GM18909 (cell line): ENCODE results near the gene JAM3.
A peak's percentile ranks its signal among the peaks of the same experiment; 100 is the strongest.
"Not testable (repeated sequence)": the region's sequence is repeated elsewhere in the genome, so short reads cannot be mapped to it uniquely, and the experiment has no call there.

ENCODE experiments used
- ATAC-seq: cut with Tn5 transposase; IDR thresholded peaks from one replicate; pipeline ENCODE4 v1.9.1; 2021; ENCODE audit warnings: mild to moderate bottlenecking; ENCODE audit not compliant: unreplicated experiment, poor library complexity

JAM3 gene

DNA sequence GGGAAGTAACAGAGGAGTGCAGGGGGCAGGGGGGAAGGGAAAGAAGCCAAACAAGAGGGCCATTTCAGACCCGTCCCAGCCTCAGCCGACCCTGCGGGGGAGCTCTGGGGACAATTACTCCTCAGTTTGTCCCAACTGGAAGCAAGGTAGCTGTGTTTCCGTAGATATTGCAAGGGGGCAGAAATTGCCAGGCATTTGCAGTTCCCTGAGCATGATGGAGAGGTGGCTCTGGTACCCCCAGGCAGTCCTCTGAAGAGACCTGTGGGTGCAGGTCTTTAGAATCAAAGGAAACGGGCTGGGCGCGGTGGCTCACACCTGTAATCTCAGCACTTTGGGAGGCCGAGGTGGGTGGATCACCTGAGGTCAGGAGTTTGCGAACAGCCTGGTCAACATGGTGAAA, 13.8 kb upstream of the JAM3 start:
- ATAC-seq, result no peak

DNA sequence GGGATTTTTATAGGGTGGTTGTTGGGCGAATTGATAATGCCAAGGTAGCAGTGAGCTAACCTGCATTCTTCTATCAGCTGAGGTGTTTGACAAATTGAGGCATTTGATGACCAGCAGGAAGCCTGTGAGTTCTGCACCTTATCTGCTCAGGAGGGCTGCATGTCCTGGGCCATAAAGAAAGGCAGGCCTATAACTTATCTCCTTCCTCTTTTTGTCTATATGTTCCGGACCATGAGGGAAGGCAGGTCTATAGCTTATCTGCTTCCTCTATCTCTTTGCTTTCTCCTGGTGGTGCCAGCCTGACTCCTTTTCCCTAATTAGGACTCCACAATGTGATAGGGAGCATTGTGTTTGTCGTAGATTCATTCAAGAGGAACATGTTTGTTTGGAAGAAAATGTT, 8.6 kb upstream of the JAM3 start:
- no peak for ATAC-seq

DNA sequence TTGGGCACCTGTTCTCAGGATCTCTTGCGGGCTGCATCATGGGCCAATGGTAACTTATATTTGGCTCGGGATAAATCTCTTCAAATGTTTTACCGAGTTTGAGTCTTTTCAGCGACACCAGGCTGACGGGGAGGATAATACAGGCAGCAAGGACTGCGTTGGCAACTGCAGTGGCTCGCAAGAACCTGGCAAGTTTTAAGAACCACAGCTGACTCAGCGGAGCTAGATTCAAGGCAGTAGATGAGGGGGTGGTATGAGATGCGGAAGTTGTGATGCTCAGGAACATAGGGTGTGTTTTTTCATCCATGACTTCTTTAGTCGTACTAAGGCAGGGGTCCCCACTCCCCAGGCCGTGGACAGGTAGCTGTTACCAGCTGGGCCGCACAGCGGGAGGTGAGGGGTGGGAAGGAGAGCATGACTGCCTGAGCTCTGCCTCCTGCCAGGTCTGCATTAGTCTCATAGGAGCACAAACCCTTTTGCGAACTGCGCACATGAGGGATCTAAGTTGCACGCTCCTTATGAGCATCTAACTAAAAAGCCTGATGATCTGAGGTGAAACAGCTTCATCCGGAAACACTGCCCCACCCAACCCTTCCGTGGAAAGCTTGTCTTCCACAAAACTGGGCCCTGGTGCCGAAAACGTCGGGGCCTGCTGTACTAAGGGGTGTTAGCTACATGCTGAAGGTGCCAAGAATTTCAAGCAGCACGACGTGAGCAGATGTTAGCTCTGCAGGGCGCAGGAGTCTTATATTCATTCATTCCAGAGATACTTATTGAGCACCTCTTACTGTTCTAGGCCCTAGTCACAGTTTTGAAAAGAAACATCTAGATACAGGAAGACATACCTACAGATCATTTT, 6.4 kb upstream of the JAM3 start:
- no peak for ATAC-seq

DNA sequence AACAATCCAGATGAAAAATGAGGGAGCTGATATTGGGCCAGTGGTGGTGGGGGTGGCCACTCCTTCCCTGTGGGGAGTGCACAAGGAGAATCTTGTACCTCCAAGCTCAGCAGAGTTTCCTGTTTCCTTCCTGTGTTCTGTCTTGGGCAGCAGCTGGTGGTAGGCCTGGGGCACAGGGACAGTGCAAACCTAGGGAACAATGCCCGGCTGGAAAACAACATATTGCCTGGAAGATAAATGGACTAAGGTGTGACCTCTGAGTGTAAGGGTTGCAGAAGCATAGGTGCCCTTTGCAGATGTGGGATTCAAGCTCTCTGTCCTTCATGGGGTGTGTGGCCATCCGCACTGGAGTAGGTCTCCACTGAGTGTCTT, 5.8 kb upstream of the JAM3 start:
- ATAC-seq, result no peak

DNA sequence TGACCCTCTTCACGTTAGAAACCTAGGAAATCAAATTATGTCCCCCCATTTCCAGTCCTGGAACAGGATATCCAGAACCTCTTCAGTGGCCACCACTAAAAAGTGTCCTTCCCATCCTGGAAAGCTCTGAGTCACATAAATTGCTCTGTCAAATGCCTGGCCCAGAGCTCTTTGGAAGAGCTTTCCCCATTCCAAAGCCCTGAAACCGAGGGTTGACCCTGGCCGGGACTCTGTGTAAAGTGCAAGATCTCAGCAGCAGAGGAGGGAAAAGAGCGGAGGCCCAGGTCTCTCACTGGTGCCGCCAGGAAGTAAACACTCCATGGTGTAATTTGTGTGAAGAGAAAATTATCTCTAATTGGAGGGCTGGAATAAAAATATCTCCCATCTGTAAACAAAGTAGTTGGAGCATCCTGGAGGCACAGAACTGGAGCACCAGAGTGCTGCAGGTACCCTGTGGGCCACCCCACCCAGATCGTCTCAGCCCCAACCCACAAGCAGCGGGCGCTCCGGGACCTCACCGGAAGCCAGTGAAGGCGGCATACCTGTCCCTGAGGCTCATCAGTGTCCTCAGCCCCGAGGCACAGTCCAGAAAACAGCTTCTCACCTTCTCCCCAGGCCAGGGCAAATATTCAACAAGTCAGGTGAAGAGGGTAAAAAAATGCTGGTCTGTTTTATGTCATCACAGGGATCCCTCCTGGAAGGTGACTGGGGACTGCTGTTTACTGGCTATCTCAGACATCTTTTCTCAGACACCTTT, 4.7 kb upstream of the JAM3 start:
- ATAC-seq, result no peak

DNA sequence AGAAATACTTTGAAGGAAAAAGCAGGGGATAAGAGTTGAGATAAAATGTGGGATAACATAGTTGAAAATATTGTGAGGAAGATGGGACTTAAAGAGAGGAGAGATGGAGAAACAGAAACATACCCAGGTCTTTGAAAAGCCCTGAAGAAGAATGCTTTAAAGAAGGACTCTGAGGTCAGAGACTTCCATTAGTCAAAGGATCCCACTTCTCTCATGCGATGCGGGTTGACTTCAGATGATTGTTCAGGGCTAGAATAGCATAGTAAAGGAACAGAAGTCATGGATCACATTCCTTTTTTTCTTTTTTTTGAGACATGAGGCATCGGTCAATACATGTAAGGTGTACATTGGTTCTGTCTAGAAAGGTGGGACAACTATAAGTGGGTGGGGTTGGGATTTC, 3.5 kb upstream of the JAM3 start:
- ATAC-seq, result no peak

DNA sequence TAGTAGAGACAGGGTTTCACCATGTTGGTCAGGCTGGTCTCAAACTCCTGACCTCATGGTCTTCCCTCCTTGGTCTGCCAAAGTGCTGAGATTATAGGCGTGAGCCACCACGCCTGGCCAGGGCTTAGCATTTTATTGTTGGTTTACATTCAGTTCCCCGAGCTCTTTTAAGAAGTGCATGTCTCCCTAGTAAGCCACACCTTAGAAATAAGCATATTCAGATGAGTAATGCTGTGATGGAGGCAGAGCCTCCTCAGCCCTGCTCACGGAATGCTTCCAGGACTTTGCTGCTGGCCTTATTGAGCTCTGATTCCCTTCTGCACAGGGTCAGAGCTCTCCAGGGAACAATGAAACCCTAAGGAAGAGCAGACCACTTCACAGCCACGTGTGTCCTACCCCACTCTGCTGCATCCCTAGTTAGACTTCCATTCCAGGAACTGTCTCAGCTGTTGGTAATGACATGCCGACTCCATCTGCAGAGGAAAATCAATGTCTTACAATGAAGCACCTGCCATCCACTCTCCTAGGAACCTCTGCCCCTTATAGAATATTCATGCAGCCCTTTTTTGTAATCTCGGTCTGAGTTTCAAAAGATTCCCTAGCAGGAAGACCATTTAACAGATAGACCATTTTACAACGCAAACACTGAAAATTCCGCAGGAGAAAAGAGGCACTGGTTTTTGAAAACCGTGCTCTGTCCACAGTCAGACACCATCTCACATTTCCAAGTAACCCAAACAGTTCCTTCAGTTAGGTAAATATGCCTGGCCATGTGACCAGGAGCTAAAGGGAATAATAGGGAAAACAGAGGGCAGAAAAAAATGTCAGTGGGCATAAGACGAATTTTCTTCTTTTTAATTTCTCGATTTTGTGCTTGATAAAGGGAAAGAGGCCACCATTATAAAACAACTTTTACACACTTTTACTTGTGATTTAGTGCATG, 1.7 kb upstream of the JAM3 start:
- ATAC-seq, result no peak

DNA sequence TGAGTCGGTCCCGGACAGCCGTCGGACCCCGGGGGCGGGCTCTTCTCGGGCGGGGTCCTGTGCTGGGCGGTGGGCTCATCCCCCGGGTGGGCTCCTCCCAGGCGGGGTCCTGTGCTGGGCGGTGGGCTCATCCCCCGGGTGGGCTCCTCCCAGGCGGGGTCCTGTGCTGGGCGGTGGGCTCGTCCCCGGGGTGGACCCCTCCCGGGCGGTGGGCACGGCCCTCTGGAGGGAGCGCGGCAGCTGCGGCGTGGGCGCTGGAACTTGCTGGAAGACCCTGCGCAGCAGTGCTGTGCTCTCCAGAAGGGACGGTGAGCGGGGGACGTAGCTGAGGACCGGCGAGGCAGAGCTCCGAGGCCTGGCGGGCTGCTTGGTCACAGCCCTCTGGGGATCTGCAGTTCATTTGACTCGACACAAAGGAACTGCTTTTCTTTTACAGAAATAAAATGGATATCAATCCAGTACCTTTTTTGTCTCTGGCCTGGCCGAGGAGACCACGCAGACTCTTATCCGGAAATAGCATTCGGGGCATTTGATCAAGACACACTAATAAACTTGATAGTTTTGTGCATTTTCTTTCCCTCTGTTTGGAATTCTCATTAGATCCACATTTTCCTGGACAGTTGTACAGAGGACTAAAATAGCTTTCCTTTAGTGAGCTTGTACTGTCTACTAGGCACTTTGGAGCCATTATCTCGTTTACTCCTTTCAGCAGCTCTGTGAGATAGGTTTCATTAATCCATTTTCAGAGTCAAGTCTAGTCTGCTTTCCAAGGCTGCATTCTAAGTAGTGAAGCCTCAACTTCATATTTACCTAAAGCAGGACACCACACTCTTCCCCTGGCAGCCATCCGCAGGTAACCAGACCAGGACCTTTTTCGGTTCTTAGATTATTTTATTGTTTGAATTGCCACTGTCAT, 812 bp downstream of the JAM3 start:
- ATAC-seq, result no peak

DNA sequence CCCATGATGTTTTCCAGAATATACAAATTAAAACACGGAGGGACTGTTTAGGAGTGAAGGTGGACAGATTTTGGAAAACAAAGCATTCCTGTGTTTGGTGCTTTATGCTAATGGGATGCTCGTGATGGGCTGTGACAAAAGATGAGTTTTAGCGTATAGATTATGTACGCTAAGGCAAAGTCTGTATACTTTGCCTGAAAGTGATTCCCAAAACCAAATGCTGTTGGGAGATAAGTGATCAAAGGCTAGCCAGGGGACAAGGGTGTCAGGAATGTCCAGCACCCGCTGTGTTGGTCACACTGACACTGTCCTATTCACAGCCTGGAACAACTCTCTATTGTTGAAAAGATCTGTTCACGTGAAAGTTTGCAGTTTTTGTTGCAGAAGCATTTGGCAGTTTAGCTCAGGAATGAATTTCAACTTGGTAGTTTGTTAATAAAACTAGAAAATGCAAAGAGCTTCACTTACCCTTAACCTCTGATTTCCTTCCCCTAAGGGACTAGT, 1.5 kb downstream of the JAM3 start:
- ATAC-seq, result no peak

DNA sequence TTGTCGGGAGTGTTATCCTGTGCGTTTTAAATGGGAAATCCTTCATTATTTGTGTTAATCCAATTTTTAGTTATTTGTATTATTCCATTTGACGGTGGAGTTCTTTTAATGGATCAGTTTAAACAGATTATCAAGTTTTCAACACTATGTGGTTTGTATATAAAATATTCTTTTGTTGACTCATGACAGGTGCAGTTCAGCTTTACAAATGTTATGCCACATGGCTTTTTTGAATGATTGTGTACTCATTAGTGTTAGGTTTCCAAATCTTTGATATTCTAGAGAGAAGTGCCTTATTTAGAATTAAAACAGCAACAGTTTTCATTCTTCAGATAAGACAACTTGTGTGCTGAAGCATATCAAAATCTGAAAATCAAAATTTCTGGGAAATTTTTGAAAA, 2.4 kb downstream of the JAM3 start:
- no peak for ATAC-seq

DNA sequence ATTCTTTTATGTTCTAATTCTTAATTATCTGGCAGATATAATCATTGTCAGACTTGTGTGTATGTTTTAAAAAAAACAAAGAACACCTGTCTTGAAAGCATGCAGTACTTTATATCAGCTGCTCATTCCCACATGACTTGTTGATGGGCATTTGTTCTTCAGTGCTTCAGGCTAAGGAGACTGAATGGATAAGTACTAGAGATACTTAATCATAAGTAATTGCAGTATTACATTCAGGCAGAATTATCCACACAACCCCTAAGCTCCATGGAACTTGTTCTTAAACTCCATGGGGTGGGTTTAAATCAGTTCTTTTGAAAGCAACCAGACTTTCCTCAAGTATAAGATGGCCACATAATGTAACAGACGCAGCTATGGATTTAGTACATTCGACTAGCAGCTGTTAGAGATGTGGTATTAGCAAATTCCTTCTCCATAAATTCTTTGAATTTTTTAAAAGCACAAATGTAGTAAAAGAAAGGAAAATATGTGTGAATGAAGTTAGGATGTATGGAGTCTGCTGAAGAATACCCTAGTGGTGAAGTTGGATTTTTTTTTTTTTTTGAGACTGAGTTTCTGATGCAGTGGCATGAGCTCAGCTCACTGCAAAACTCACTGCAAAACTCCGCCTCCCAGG, 3.0 kb downstream of the JAM3 start:
- no peak for ATAC-seq

DNA sequence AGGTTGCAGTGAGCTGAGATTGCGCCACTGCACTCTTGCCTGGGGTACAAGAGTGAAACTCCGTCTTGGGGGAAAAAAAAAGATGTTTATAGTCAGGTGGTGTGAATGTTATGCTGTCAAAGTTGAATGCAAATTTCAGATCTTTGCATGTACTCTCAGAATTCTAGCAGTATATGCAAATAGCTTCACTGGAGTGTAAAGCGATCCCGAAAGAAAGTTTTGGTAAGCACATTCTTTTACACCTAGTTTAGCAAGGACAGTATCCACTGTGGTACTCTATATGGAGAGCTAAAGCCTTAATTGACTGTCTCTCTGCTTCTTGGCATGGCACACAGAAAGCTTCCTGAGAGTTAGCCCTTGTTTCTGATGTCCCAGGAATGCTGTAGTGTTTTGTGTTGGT, 4.0 kb downstream of the JAM3 start:
- ATAC-seq, result peak; percentile 71

DNA sequence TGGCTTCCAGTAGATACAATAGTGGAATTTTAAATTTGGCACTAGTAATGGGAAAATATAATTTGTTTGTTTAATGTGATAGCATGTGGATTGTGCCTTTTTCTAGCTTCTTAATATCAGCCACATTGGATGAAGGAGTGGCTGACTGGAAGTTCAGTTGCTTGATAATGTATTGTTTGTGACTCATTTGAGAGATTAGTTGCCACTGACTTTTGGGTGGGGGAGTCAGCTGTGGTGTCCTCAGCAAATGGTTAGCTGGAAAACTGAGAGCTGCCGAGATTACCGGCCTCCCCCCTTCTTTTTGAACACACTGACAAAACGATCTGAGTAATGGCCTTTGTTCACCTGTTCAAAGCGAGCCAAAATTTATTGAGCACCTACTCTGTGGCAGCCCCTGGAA, 5.5 kb downstream of the JAM3 start:
- ATAC-seq, result no peak

DNA sequence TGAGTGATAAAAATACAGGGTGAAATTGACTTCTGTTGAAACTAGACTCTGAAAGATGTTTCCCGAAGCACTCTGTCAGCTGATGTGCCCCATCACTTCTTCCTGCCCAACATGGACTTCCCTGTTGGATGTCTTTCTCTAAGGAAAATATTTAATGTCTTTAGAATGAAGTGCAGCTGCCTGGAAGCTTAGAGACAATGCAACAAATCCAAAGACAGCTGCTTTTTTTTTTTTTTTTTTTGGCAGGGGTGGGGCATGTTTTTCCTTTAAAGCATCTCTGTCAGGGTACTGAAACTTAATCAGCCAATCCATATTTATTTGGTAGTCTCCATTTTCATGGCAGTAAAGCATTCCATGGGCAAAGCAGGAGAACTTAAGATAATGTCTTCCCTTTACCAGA, 5.9 kb downstream of the JAM3 start:
- ATAC-seq, result no peak

DNA sequence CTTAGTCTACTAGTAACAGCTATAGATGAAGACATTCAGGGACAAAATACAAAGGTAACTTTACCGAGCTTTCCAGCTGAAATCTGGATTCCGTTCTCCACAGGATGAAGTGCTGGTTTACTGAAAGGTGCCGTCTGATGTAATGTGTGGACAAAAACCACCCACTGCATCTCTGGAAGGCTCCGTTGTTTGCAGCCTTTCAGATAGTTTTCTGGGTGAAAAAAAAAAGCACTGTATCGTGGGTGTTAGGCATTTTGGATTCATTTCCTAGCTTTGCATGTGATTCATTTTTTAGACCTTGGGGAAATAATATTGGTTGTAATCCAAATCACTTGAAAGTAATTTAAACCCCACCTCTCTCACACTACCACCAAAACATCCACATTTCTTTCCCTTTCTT, 10.4 kb downstream of the JAM3 start:
- ATAC-seq, result no peak

DNA sequence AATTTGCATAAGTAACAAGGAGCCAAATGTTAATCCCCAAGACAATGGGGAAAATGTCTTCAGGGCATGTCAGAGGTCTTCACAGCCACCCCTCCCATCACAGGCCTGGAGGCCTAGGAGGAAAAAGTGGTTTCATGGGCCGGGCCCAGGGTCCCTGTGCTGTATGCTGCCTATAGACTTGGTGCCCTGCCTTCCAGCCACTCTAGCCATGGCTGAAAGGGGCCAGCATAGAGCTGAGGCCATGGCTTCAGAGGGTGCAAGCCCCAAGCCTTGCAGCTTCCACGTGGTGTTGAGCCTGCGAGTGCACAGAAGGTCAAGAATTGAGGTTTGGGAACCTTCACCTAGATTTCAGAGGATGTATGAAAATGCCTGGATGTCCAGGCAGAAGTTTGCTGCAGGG, 12.4 kb downstream of the JAM3 start:
- not testable (repeated sequence) for ATAC-seq

DNA sequence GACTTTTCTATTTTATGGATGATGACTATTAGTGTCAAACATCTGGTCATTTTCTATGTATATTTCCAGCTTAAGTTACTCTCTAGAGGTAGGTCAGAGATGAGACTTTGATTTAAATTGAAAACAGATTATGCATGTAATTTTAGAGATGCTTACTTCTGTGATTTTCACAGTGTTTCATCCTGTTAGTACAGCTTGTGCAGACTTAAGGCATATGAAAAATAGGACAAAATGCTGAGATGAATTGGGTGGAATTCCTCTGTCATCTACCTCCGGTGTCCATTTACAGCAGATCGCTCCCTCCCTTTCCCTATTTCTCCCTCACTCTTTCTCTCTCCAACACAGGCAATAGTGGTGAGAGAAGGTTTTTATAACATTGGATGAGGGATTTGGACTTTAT, 14.1 kb downstream of the JAM3 start:
- no peak for ATAC-seq

DNA sequence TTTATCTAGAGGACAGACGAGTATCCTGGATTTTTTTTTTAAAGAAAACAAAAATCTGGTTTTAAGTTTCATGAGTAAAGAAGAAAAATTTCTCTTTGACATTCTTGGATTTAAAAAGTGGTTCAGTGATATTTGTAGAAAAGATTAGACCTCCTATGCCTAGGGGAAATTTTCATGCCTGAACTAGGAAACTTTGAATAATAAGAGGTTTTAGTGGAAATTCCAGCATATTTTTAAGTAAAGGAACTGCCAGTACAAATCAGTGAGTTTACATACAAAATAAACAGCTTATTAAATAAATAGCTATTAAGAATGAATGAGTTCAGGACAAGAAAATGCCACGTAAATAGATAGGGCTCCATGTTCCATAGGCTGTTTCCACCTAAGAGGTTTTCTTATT, 17.5 kb downstream of the JAM3 start:
- no peak for ATAC-seq

DNA sequence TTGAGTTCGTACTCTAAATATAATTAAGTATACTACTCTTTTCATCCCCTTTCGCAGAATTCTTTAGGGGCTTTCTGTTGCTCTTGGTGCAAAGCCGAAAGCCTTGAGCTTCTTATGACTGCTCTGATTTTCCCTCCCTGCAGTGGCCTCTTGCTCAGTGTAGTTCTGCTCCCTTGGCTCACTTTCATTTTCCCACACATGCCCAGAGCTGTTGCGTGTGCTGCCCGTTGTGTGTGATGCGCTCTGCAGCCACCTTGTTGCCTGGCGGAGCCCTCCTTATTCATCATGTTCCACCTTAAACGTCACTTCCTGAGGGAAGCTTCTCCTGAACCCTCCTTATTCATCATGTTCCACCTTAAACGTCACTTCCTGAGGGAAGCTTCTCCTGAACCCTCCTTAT, 23.1 kb downstream of the JAM3 start:
- ATAC-seq, result not testable (repeated sequence)
